ENCODE data around the gene CCDC85C. TPM values are rescaled to one million over a fixed set of nuclear protein-coding genes. Genes with fewer than 3 reads are reported as not detected.

The CCDC85C gene
- total RNA-seq, 2 experiments from 2014 or later = 11.8 to 13.3 TPM

- Mint-ChIP-seq H3K4me1 (no peaks in the 10 kb centered on the region), H3K36me3 (no peaks in the 10 kb centered on the region), H3K4me3 (no peak overlapping the region), H3K9me3 (no peaks in the 10 kb centered on the region), H3K27me3 (no peaks in the 10 kb centered on the region), H3K27ac (no peak overlapping the region)
- ATAC-seq (ENCODE audit: low read depth) (no peak), DNase-seq (no peak)
- POLR2A ChIA-PET = no interaction called here
Measured at GRCh38 chr14:99541211-99541610, 62.8 kb downstream of the CCDC85C start.

- POLR2A ChIA-PET = no interaction called here
- no peaks in the 10 kb centered on the region for H3K4me1 Mint-ChIP-seq
- no peaks in the 10 kb centered on the region for H3K9me3 Mint-ChIP-seq
- no peak for DNase-seq
- no peaks in the 10 kb centered on the region for H3K36me3 Mint-ChIP-seq
- no peaks in the 10 kb centered on the region for H3K27me3 Mint-ChIP-seq
- ATAC-seq (ENCODE audit: low read depth) = no peak
- H3K4me3 Mint-ChIP-seq = no peak overlapping the region
- H3K27ac Mint-ChIP-seq = no peak overlapping the region
Measured at GRCh38 chr14:99540196-99541032, 63.6 kb downstream of the CCDC85C start.

GRCh38 chr14:99539491-99539890 lies 64.5 kb downstream of the CCDC85C start:
- Mint-ChIP-seq H3K27me3 (no peaks in the 10 kb centered on the region), H3K4me1 (no peaks in the 10 kb centered on the region), H3K36me3 (no peaks in the 10 kb centered on the region), H3K9me3 (no peaks in the 10 kb centered on the region), H3K27ac (no peak overlapping the region), H3K4me3 (no peak overlapping the region)
- DNase-seq (no peak), ATAC-seq (ENCODE audit: low read depth) (no peak)
- POLR2A ChIA-PET = interaction anchor here (0.7 kb wide), 1 partner anchor 18 kb away, joined by 3 read pairs; no protein-coding TSS in a partner anchor

GRCh38 chr14:99538733-99539132 lies 65.3 kb downstream of the CCDC85C start:
- no peaks in the 10 kb centered on the region for H3K36me3 Mint-ChIP-seq
- no peaks in the 10 kb centered on the region for H3K4me1 Mint-ChIP-seq
- H3K9me3 Mint-ChIP-seq = no peaks in the 10 kb centered on the region
- H3K27me3 Mint-ChIP-seq = no peaks in the 10 kb centered on the region
- no peak for ATAC-seq (ENCODE audit: low read depth)
- DNase-seq = no peak
- POLR2A ChIA-PET = interaction anchor here (0.7 kb wide), 1 partner anchor 17 kb away, joined by 3 read pairs; no protein-coding TSS in a partner anchor
- H3K27ac Mint-ChIP-seq = no peak overlapping the region
- no peak overlapping the region for H3K4me3 Mint-ChIP-seq

GRCh38 chr14:99538275-99538674 lies 65.7 kb downstream of the CCDC85C start:
- DNase-seq (no peak), ATAC-seq (ENCODE audit: low read depth) (no peak)
- POLR2A ChIA-PET = no interaction called here
- H3K9me3 Mint-ChIP-seq = no peaks in the 10 kb centered on the region
- H3K27ac Mint-ChIP-seq = no peak overlapping the region
- H3K4me3 Mint-ChIP-seq = no peak overlapping the region
- H3K36me3 Mint-ChIP-seq = no peaks in the 10 kb centered on the region
- no peaks in the 10 kb centered on the region for H3K27me3 Mint-ChIP-seq
- H3K4me1 Mint-ChIP-seq = no peaks in the 10 kb centered on the region

GRCh38 chr14:99537399-99537798 lies 66.6 kb downstream of the CCDC85C start:
- no peak for DNase-seq
- ATAC-seq (ENCODE audit: low read depth) = no peak

GRCh38 chr14:99535908-99536778 lies 67.9 kb downstream of the CCDC85C start:
- POLR2A ChIA-PET = no interaction called here
- no peak overlapping the region for H3K27ac Mint-ChIP-seq
- no peaks in the 10 kb centered on the region for H3K4me1 Mint-ChIP-seq
- H3K9me3 Mint-ChIP-seq = no peaks in the 10 kb centered on the region
- H3K36me3 Mint-ChIP-seq = no peaks in the 10 kb centered on the region
- H3K4me3 Mint-ChIP-seq = no peak overlapping the region
- ATAC-seq (ENCODE audit: low read depth) (no peak), DNase-seq (no peak)
- H3K27me3 Mint-ChIP-seq = no peaks in the 10 kb centered on the region

More at GRCh38 chr14:99537399-99537798, 66.6 kb downstream of the CCDC85C start:
- Mint-ChIP-seq H3K27ac (no peak overlapping the region), H3K27me3 (no peaks in the 10 kb centered on the region), H3K36me3 (no peaks in the 10 kb centered on the region), H3K9me3 (no peaks in the 10 kb centered on the region), H3K4me3 (no peak overlapping the region), H3K4me1 (no peaks in the 10 kb centered on the region)
- POLR2A ChIA-PET = no interaction called here

- Mint-ChIP-seq H3K9me3 (no peaks in the 10 kb centered on the region), H3K36me3 (no peaks in the 10 kb centered on the region), H3K4me3 (no peak overlapping the region), H3K27me3 (no peaks in the 10 kb centered on the region), H3K4me1 (no peaks in the 10 kb centered on the region), H3K27ac (no peak overlapping the region)
- ATAC-seq (ENCODE audit: low read depth) = no peak
- no peak for DNase-seq
- POLR2A ChIA-PET = no interaction called here
Measured at GRCh38 chr14:99535448-99535847, 68.6 kb downstream of the CCDC85C start.

GRCh38 chr14:99534863-99535262 lies 69.1 kb downstream of the CCDC85C start:
- no peaks in the 10 kb centered on the region for H3K9me3 Mint-ChIP-seq
- ATAC-seq (ENCODE audit: low read depth) (no peak), DNase-seq (no peak)
- no peak overlapping the region for H3K4me3 Mint-ChIP-seq
- H3K4me1 Mint-ChIP-seq = no peaks in the 10 kb centered on the region
- no peaks in the 10 kb centered on the region for H3K36me3 Mint-ChIP-seq
- no peak overlapping the region for H3K27ac Mint-ChIP-seq
- no peaks in the 10 kb centered on the region for H3K27me3 Mint-ChIP-seq
- POLR2A ChIA-PET = no interaction called here

- Mint-ChIP-seq H3K27ac (no peak overlapping the region), H3K9me3 (no peaks in the 10 kb centered on the region), H3K4me1 (no peaks in the 10 kb centered on the region), H3K4me3 (no peak overlapping the region), H3K36me3 (no peaks in the 10 kb centered on the region), H3K27me3 (no peaks in the 10 kb centered on the region)
- DNase-seq = no peak
- POLR2A ChIA-PET = no interaction called here
- no peak for ATAC-seq (ENCODE audit: low read depth)
Measured at GRCh38 chr14:99534333-99534732, 69.7 kb downstream of the CCDC85C start.

GRCh38 chr14:99532310-99532709 lies 71.7 kb downstream of the CCDC85C start:
- no peak for ATAC-seq (ENCODE audit: low read depth)
- no peaks in the 10 kb centered on the region for H3K4me1 Mint-ChIP-seq
- no peak overlapping the region for H3K4me3 Mint-ChIP-seq
- H3K27me3 Mint-ChIP-seq = no peaks in the 10 kb centered on the region
- no peak overlapping the region for H3K27ac Mint-ChIP-seq
- DNase-seq = no peak
- POLR2A ChIA-PET = no interaction called here
- no peaks in the 10 kb centered on the region for H3K9me3 Mint-ChIP-seq
- H3K36me3 Mint-ChIP-seq = no peaks in the 10 kb centered on the region

GRCh38 chr14:99531251-99532096 lies 72.5 kb downstream of the CCDC85C start:
- Mint-ChIP-seq H3K4me1 (no peaks in the 10 kb centered on the region), H3K9me3 (no peaks in the 10 kb centered on the region), H3K4me3 (no peak overlapping the region), H3K27me3 (no peaks in the 10 kb centered on the region), H3K27ac (no peak overlapping the region), H3K36me3 (no peaks in the 10 kb centered on the region)
- ATAC-seq (ENCODE audit: low read depth) = no peak
- DNase-seq = no peak
- POLR2A ChIA-PET = no interaction called here

GRCh38 chr14:99530407-99531155 lies 73.4 kb downstream of the CCDC85C start:
- no peak overlapping the region for H3K27ac Mint-ChIP-seq
- H3K4me3 Mint-ChIP-seq = no peak overlapping the region
- no peaks in the 10 kb centered on the region for H3K4me1 Mint-ChIP-seq
- no peak for ATAC-seq (ENCODE audit: low read depth)
- H3K9me3 Mint-ChIP-seq = no peaks in the 10 kb centered on the region
- H3K27me3 Mint-ChIP-seq = no peaks in the 10 kb centered on the region
- H3K36me3 Mint-ChIP-seq = no peaks in the 10 kb centered on the region
- POLR2A ChIA-PET = no interaction called here
- no peak for DNase-seq

All from activated naive CD8-positive, alpha-beta T cell treated with anti-CD3 and anti-CD28 coated beads, Interleukin-2, amount 10 ng/mL, durations not matched to agents 7 days and 5 days (primary cell).